ENCODE data around the gene PHACTR1.

DNA sequence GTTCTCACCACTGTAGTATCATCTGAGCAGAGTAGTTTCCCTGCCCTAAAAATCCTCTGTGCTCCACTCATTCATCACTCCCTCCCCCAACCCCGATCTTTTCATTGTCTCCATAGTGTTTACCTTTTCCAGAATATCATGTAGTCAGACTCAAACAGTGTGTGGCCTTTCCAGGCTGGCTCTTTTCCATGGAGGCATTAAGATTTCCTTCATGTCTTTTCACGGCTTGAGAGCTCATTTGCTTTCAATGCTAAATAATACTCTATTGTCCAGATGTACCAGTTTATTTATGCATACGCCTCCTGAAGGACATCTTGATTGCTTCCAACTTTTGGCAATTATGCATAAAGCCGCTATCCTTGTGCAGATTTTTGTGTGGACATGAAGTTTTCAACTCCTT, 235.8 kb downstream of the PHACTR1 start:
- TF ChIP-seq BHLHE40 (IDR thresholded peaks at IDR 0.05; ENCODE audit: borderline replicate concordance), result no peak
- TF ChIP-seq FOXA1 (IDR thresholded peaks at IDR 0.05), result no peak
- no peak for TF ChIP-seq TARDBP (IDR thresholded peaks at IDR 0.05)
- no peak for TF ChIP-seq FOXM1 (IDR thresholded peaks at IDR 0.05; ENCODE audit: borderline replicate concordance)
- TF ChIP-seq SUZ12 (IDR thresholded peaks at IDR 0.05), result no peak
- no peak for TF ChIP-seq HDGF (IDR thresholded peaks at IDR 0.05; ENCODE audit: borderline replicate concordance)
